Epithelial cell of prostate (primary cell): ENCODE data around the gene CCDC127.
"Not testable (repeated sequence)": the region's sequence is repeated elsewhere in the genome, so short reads cannot be mapped to it uniquely, and the experiment has no call there.

Experiments
- DNase-seq: peaks from one replicate; pipeline ENCODE4 v3.0.0-alpha.2; 2011; ENCODE audit warnings: low read depth, low spot score
- H3K27ac ChIP-seq: fragments of 450-650 bp; 2 replicates; pipeline ENCODE4 v1.5.1; 2017; ENCODE audit warnings: mild to moderate bottlenecking

CCDC127 gene

DNA sequence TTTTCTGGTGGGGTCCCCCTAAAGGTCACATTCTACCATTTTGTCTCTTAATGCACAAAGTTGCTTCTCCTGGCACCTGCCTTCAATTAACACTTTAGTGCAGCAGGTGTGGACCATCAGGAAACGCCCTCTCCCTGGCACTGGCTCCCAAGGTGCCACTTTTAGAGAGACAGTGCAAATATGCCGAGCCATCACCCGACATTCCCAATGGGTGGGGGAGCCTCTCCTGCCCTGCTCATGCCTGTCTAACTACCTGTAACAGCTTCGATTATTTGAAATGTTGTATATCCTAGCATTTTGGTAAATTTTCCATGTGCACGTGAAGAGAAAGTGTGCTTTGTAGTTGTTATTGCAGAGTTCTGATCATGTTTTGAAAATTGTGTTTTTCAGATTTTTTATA lies 39.8 kb downstream of the CCDC127 start:
- DNase-seq = no peak
- H3K27ac ChIP-seq = no peak overlapping the region

DNA sequence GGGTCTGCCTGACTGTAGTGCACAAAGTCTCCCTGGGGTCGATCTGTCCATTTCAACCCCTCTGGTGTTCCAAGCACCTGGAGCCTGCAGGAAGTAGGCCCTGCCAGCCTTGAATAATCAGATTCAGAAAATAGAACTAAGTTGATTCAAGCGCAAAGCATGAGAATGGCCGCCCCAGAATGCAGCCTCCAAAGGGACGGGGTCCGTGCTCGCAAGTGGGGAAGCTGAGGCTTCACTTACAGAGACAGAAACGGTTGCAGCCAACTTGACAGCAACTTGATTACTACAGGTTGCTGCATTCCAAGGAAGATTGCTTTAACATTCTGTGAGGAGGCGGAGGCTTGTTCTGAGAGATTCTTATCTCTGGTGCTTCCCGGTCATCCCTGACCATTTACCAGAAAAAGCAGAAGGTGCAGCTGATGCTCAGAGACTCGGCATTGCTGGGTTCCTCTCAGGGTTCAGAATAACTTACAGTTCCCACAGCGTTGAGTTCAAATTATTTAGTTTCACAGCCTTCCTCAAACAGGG lies 41.6 kb downstream of the CCDC127 start:
- no peak overlapping the region for H3K27ac ChIP-seq
- no peak for DNase-seq

DNA sequence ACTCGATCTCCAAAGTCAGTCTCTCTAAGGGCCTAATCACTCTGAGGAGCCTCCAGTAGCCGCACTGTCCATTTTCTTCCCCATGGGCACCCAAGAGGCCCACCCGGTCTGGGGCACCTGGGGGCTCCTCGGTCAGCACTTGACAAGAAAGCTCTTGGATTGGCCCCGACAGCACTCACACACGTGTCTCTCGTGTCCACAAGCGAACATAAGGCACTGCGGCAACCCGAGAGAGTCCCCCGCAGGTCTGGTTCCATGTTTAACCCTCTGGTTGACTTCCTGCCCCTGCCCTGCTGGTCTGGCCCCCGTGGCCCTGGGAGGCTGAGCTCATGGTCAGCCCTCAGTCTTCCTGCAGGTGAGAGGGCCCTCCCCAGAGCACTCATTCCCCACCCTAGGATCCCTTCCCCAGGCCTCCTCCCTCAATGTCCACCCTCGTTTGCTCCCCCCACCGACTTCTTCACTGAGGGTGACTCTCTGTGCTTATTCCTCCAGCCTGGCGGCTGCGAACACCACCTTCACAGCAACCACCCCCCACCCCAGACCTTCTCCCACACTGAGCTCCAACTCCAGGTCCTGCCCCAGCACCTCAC lies 43.0 kb downstream of the CCDC127 start:
- DNase-seq = no peak

DNA sequence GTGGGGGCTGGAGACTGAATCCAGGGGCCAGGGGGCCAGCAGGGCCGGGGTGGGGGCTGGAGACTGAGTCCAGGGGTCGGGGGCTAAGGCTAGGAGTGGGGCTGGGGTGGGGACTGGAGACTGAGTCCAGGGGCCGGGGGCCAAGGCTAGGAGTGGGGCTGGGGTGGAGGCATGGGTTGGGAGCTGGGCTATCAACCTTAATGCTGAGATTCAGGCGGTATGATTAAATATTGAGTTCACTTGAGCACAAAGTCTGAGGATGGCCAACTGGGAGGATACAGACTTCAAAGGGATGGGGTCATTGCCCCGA lies 43.7 kb downstream of the CCDC127 start:
- DNase-seq = no peak
- H3K27ac ChIP-seq = no peak overlapping the region

More for the DNA sequence above, 43.0 kb downstream of the CCDC127 start:
- H3K27ac ChIP-seq = no peak overlapping the region

- DNase-seq = no peak
- no peak overlapping the region for H3K27ac ChIP-seq
These were observed 44.3 kb downstream of the CCDC127 start for GRCh38 chr5:173392-174290.

DNA sequence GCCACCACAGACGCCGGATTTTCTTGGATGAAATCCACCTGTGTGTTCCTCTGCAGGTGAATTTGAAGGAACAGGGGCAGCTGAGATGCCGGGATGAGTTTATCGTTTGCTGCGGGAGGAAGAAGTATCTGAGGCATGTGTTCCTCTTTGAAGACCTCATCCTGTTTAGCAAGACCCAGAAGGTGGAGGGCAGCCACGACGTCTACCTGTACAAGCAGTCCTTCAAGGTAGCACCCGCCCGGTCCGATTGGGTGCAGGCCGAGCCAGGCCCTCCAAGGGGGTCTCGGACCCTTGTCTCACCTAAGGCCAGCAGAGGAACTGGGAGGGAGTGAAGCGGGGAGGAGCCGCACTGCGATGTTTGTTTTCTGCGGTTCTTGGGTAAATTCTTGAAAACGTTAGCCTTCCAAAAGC lies 45.1 kb downstream of the CCDC127 start:
- DNase-seq = no peak
- no peak overlapping the region for H3K27ac ChIP-seq

DNA sequence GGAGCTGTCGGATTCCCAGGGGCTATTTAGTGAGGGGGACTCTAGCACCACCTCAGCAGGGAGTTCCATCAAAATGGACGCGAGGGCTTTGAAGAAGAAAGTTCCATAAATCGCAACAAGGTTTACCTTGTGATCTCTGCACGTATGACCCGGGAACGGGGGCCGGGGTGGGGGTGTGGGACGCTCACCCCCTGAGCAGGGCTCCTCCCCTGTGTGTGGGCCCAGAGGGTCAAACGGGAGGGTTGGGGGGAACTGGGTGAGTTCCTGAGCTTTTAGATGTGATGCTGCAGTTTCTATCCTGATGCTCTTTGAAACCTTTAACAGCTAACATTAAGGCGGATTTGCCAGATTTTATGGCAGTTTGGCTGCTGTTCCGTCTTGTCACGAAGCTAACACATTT lies 45.5 kb downstream of the CCDC127 start:
- no peak for DNase-seq

GRCh38 chr5:171801-172331 lies 46.1 kb downstream of the CCDC127 start:
- DNase-seq = no peak
- H3K27ac ChIP-seq = no peak overlapping the region

More for the DNA sequence above, 45.5 kb downstream of the CCDC127 start:
- no peak overlapping the region for H3K27ac ChIP-seq

GRCh38 chr5:170971-171800 lies 46.8 kb downstream of the CCDC127 start:
- no peak for DNase-seq

GRCh38 chr5:169728-170094 lies 48.2 kb downstream of the CCDC127 start:
- no peak for DNase-seq
- H3K27ac ChIP-seq = no peak overlapping the region

More at GRCh38 chr5:170971-171800, 46.8 kb downstream of the CCDC127 start:
- no peak overlapping the region for H3K27ac ChIP-seq

GRCh38 chr5:169071-169727 lies 48.8 kb downstream of the CCDC127 start:
- no peak for DNase-seq
- H3K27ac ChIP-seq = no peak overlapping the region

DNA sequence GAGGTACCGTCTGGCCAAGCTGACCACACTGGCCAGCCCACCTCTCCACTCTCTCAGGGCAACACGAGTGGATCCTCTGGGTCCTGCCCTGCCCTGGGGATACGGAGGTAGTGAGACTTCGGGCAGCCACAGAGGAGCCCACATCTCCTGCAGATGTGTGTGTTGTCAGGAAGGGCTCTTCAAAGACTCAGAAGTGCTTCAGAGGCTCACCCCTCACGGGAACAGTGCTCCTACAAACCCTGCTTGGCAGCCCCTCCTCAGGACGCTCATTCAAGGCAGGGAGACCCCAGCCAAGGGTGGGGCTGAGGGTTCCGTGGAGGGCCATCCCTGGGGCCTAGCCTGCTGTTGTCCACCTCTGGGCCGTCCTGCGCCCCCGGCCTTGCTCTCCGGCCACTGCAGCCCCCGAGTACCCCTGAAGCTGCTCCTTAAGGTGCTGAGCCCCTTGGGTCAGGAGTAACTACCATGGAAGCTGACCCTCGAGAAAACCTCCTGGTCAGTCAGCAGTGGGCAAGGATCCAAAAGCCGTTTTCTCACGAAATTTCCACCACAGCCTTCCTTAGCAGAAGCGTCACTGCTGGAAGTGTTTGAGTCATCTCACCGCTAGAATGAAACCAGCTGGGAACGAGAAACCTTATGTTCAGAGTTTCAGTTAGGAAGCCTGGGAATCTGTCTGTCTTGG lies 49.8 kb downstream of the CCDC127 start:
- no peak for DNase-seq
- no peak overlapping the region for H3K27ac ChIP-seq

DNA sequence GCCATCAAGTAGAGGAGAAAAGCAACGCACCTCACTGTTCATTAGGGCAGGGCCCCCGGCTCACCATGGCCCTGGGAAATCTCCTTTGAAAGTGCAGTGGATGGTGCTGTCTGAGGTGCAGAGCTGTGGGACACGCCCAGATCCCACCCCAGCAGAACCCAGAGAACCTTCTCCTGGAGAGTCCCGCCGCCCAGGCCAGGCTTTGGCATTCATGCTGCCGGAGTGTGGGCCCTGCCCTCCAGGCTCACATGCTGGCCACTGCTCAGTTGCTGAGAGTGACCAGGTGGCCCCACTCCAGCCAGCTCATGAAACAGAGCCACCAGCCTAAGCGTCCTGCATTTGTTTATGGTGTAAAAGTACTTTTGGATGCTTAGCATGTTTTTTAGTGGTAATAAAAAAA lies 50.4 kb downstream of the CCDC127 start:
- H3K27ac ChIP-seq = no peak overlapping the region
- no peak for DNase-seq

- H3K27ac ChIP-seq = no peak overlapping the region
- no peak for DNase-seq
These were observed 51.2 kb downstream of the CCDC127 start for GRCh38 chr5:166441-167372.

- DNase-seq = not testable (repeated sequence)
These were observed 53.2 kb downstream of the CCDC127 start for GRCh38 chr5:164783-165182.

DNA sequence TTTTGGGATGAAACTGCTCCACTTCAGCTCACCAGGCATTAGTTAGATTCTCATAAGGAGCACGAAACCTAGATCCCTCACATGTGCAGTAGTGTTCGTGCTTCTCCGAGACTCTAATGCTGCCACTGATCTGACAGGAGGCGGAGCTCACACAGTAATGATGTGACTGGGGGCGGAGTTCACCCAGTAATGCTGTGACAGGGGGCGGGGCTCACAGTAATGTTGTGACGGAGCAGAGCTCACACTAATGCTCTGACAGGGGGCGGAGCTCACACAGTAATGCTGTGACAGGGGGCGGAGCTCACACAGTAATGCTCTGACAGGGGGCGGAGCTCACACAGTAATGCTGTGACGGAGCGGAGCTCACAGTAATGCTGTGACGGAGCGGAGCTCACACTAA lies 53.7 kb downstream of the CCDC127 start:
- no peak overlapping the region for H3K27ac ChIP-seq
- no peak for DNase-seq

More at GRCh38 chr5:164783-165182, 53.2 kb downstream of the CCDC127 start:
- not testable (repeated sequence) for H3K27ac ChIP-seq

GRCh38 chr5:163841-164240 lies 54.1 kb downstream of the CCDC127 start:
- no peak overlapping the region for H3K27ac ChIP-seq
- DNase-seq = no peak

DNA sequence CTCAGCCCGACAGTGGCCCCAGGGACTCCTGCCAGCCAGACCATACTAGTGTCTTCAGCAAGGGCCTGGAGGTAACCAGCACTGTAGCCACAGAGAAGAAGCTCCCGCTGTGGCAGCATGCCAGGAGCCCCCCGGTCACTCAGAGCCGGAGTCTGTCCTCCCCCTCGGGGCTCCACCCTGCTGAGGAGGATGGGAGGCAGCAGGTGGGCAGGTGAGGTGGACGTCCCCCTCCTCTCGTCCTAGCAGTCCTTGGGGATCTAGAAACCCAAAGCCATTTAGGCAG lies 54.7 kb downstream of the CCDC127 start:
- H3K27ac ChIP-seq = no peak overlapping the region

More for the DNA sequence above, 54.7 kb downstream of the CCDC127 start:
- DNase-seq = no peak
